HepG2 (cell line): Measurements from ENCODE around the gene PLEKHN1. TPM values are rescaled to one million over a fixed set of nuclear protein-coding genes. Genes with fewer than 3 reads are reported as not detected.

Source experiments
- DNMT1 ChIP-seq: sonication (generic); formaldehyde crosslinking; IDR thresholded peaks from 2 replicates; pipeline ENCODE4 v1.5.1; 2020; ENCODE audit warnings: mild to moderate bottlenecking, missing genetic modification reagents
- FOXK2 ChIP-seq: fragments of 450-650 bp; IDR thresholded peaks from 2 replicates; pipeline ENCODE4 v1.6.1; 2016
- HNRNPLL ChIP-seq: fragments of 200-400 bp; formaldehyde crosslinking; IDR thresholded peaks from 2 replicates; pipeline ENCODE4 v1.6.1; 2017; ENCODE audit warnings: mild to moderate bottlenecking, low read depth, low read length; ENCODE audit not compliant: poor library complexity, severe bottlenecking
- NCOA1 ChIP-seq: sonication (generic); formaldehyde crosslinking; IDR thresholded peaks from 2 replicates; pipeline ENCODE4 v1.9.0; 2021; ENCODE audit warnings: missing genetic modification reagents
- SATB2 ChIP-seq: sonication (generic); formaldehyde crosslinking; IDR thresholded peaks from 2 replicates; pipeline ENCODE4 v1.5.0; 2020; ENCODE audit warnings: missing genetic modification reagents
- polyA plus RNA-seq, 8 experiments: library from polyadenylated mRNA; depleted of rRNA in 3 of 8; stranded (reverse) in 7 of 8; unstranded in 1 of 8; fragments of >200 nt; fragmentation: Illumina TruSeq in 4 of 8; extraction: Trizol in 4 of 8; gene quantifications; 2 replicates each; pipeline versions ENCODE4 v1.2.1 to v1.2.3, GENCODE V29; 2011 to 2016; ENCODE audit warnings: low read depth in 4 of 8, missing spikeins in 1 of 8, mixed read lengths in 1 of 8; ENCODE audit not compliant: insufficient read depth in 1 of 8
- total RNA-seq, 5 experiments: library from RNA; depleted of rRNA; stranded (reverse); fragments of >200 nt; fragmentation: Illumina TruSeq; extraction: Trizol; gene quantifications; 2 replicates each; pipeline ENCODE4 v1.2.3, GENCODE V29; 2016; ENCODE audit warnings: low read depth in 1 of 5
- TF ChIP-seq, protein P1 (sequence below): IDR thresholded peaks from 2 replicates; pipeline ENCODE4 v1.6.1; 2016
- TF ChIP-seq, protein P2 (sequence below): fragments of 450-650 bp; IDR thresholded peaks from 2 replicates; pipeline ENCODE4 v1.6.1; 2017; ENCODE audit warnings: mild to moderate bottlenecking
- TF ChIP-seq, protein P3 (sequence below): sonication (generic); formaldehyde crosslinking; IDR thresholded peaks from 2 replicates; pipeline ENCODE4 v1.5.0; 2020; ENCODE audit warnings: mild to moderate bottlenecking, missing genetic modification reagents, borderline replicate concordance

PLEKHN1 gene
- total and polyA plus RNA-seq, 2 of the 13 experiments (the other 11 are each of a cell fraction or from before 2014, with no cell fraction given), result 0.42 to 0.58 TPM

DNA sequence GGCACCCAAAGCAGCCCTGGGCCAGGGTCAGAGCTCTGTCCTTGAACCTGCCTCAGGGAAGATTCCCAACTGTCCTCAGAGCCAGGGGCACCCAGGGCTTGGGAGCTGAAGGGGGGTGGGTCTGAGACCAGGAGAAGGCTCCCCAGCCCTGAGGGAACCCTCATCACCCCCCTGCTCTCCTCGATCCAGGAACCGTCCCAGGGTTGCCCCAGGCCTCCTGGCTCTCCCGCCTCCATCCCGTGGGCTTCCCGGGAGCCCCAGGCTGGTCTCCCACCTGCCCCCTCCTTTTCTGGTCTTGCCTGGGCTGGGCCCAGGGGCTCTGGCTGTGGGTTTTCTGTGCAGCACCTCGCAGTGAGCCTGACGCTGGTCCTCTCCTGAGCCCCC, 49.2 kb upstream of the PLEKHN1 start (continued):
- TF ChIP-seq, protein P1, sequence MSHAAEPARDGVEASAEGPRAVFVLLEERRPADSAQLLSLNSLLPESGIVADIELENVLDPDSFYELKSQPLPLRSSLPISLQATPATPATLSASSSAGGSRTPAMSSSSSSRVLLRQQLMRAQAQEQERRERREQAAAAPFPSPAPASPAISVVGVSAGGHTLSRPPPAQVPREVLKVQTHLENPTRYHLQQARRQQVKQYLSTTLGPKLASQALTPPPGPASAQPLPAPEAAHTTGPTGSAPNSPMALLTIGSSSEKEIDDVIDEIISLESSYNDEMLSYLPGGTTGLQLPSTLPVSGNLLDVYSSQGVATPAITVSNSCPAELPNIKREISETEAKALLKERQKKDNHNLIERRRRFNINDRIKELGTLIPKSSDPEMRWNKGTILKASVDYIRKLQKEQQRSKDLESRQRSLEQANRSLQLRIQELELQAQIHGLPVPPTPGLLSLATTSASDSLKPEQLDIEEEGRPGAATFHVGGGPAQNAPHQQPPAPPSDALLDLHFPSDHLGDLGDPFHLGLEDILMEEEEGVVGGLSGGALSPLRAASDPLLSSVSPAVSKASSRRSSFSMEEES (CRISPR knock-in tag), result no peak
- TF ChIP-seq DNMT1 (CRISPR knock-in tag) (no peak), SATB2 (no peak), HNRNPLL (no peak), NCOA1 (CRISPR knock-in tag) (no peak), FOXK2 (no peak)
- TF ChIP-seq, protein P2, sequence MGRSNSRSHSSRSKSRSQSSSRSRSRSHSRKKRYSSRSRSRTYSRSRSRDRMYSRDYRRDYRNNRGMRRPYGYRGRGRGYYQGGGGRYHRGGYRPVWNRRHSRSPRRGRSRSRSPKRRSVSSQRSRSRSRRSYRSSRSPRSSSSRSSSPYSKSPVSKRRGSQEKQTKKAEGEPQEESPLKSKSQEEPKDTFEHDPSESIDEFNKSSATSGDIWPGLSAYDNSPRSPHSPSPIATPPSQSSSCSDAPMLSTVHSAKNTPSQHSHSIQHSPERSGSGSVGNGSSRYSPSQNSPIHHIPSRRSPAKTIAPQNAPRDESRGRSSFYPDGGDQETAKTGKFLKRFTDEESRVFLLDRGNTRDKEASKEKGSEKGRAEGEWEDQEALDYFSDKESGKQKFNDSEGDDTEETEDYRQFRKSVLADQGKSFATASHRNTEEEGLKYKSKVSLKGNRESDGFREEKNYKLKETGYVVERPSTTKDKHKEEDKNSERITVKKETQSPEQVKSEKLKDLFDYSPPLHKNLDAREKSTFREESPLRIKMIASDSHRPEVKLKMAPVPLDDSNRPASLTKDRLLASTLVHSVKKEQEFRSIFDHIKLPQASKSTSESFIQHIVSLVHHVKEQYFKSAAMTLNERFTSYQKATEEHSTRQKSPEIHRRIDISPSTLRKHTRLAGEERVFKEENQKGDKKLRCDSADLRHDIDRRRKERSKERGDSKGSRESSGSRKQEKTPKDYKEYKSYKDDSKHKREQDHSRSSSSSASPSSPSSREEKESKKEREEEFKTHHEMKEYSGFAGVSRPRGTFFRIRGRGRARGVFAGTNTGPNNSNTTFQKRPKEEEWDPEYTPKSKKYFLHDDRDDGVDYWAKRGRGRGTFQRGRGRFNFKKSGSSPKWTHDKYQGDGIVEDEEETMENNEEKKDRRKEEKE, result no peak
- TF ChIP-seq, protein P3, sequence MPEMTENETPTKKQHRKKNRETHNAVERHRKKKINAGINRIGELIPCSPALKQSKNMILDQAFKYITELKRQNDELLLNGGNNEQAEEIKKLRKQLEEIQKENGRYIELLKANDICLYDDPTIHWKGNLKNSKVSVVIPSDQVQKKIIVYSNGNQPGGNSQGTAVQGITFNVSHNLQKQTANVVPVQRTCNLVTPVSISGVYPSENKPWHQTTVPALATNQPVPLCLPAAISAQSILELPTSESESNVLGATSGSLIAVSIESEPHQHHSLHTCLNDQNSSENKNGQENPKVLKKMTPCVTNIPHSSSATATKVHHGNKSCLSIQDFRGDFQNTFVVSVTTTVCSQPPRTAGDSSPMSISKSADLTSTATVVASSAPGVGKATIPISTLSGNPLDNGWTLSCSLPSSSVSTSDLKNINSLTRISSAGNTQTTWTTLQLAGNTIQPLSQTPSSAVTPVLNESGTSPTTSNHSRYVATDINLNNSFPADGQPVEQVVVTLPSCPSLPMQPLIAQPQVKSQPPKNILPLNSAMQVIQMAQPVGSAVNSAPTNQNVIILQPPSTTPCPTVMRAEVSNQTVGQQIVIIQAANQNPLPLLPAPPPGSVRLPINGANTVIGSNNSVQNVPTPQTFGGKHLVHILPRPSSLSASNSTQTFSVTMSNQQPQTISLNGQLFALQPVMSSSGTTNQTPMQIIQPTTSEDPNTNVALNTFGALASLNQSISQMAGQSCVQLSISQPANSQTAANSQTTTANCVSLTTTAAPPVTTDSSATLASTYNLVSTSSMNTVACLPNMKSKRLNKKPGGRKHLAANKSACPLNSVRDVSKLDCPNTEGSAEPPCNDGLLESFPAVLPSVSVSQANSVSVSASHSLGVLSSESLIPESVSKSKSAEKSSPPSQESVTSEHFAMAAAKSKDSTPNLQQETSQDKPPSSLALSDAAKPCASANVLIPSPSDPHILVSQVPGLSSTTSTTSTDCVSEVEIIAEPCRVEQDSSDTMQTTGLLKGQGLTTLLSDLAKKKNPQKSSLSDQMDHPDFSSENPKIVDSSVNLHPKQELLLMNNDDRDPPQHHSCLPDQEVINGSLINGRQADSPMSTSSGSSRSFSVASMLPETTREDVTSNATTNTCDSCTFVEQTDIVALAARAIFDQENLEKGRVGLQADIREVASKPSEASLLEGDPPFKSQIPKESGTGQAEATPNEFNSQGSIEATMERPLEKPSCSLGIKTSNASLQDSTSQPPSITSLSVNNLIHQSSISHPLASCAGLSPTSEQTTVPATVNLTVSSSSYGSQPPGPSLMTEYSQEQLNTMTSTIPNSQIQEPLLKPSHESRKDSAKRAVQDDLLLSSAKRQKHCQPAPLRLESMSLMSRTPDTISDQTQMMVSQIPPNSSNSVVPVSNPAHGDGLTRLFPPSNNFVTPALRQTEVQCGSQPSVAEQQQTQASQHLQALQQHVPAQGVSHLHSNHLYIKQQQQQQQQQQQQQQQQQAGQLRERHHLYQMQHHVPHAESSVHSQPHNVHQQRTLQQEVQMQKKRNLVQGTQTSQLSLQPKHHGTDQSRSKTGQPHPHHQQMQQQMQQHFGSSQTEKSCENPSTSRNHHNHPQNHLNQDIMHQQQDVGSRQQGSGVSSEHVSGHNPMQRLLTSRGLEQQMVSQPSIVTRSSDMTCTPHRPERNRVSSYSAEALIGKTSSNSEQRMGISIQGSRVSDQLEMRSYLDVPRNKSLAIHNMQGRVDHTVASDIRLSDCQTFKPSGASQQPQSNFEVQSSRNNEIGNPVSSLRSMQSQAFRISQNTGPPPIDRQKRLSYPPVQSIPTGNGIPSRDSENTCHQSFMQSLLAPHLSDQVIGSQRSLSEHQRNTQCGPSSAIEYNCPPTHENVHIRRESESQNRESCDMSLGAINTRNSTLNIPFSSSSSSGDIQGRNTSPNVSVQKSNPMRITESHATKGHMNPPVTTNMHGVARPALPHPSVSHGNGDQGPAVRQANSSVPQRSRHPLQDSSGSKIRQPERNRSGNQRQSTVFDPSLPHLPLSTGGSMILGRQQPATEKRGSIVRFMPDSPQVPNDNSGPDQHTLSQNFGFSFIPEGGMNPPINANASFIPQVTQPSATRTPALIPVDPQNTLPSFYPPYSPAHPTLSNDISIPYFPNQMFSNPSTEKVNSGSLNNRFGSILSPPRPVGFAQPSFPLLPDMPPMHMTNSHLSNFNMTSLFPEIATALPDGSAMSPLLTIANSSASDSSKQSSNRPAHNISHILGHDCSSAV, result no peak
- TF ChIP-seq, all 625 proteins: peak for 0
